Inflammatory macrophage treated with lipopolysaccharide for 4 hours (primary cell): ENCODE results near the gene MAU2.
A peak's percentile ranks its signal among the peaks of the same experiment; 100 is the strongest.

Experiments
- DNase-seq: peaks from one replicate; pipeline ENCODE4 v3.0.0-alpha.2; 2020

Gene MAU2

DNA sequence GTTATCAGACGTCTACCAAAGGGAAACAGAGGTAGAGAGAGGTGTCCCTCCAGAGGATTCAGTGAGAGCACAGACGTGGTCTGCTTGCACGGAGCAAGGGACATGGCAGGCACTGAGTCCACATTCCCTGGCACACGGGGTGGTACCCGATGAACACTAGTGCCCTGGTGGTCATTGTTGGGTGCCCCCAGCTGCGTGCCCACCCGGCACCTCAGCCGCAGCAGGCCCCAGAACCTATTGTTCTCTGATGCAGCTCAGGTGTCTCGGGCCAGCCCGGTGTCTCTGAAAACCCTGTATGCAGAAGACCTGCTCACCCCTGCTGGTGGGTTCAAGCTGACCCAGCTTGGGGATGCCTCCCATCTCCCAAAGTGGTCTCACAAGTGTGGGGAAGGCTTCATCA, 12.3 kb upstream of the MAU2 start:
- DNase-seq, result no peak

- DNase-seq, result no peak
Observed at GRCh38 chr19:19315444-19315843, 5.2 kb upstream of the MAU2 start.

DNA sequence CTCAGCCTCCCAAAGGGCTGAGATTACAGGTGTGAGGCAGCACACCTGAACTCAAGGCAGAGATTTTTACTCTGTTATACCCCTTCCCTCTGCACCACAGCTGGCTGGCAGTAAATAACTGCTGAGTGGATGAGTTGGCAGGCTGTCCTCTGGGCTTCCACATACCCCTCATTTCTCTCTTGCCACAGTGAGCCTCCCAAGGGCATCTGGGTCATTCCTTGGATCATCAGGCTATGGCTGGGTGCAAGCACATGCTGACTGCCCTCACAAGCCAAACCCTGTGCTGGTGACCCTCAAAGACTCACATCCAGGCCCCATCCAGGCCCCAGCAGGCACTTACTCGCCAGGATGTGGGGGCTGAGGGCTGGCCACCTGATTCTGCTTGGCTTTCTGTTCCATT, 4.5 kb upstream of the MAU2 start:
- DNase-seq, result no peak

GRCh38 chr19:19319732-19320360, 783 bp upstream of the MAU2 start:
- DNase-seq, result no peak

GRCh38 chr19:19321141-19321577, 530 bp downstream of the MAU2 start:
- peak; percentile 55 for DNase-seq

DNA sequence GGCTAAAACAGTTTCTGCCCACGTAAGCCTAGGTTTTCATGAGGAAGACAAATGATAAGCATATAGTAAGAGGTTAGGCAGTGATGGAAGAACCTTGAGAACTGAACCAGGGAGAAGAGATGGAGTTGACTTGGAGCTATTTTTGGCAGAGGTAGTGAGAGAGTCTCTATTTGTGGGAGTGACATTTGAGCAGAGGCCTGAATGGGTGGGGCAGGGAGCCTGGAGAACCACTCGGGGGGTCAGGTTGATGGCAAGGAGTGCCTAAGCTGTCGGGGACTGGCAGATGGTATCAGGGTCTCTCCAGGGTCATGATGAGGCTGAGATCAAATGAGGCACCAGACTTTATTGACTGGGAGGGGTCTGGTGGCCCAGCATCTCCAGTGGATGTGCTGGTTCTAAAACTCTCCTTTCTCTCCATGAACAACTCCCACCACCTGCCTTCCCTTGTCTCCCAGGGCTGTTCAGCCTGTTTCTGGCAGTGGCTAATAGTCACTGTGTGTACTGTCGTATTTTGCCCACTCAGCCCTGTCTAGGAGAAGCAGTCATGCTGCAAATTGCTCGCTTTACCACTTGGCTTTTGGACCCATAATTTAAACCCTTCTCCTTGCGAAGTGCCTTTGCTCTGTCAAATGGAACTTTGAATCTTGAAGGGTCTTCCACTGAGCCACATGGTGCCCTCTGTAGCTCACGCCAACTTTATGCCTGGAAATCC, 3.6 kb downstream of the MAU2 start:
- no peak for DNase-seq

DNA sequence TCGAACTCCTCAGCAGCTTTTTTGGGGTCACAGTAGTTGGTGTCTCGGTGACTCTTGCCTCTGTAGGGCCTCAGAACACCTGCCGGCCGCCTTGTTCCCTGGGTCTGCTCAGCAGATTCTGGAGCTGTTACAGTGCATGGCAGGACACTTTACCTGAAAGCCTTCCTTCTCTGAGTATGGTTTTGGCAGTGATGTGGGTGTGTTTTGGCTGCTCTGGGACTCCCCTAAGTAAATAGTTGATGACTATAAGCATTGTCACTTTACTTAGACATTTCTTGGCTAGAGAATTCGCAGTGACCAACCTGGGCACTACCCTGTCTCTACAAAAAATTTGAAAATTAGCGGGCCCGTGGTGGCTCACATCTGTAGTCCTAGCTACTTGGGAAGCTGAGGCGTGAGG, 7.0 kb downstream of the MAU2 start:
- no peak for DNase-seq

GRCh38 chr19:19329126-19329525, 8.5 kb downstream of the MAU2 start:
- peak; percentile 83 for DNase-seq

DNA sequence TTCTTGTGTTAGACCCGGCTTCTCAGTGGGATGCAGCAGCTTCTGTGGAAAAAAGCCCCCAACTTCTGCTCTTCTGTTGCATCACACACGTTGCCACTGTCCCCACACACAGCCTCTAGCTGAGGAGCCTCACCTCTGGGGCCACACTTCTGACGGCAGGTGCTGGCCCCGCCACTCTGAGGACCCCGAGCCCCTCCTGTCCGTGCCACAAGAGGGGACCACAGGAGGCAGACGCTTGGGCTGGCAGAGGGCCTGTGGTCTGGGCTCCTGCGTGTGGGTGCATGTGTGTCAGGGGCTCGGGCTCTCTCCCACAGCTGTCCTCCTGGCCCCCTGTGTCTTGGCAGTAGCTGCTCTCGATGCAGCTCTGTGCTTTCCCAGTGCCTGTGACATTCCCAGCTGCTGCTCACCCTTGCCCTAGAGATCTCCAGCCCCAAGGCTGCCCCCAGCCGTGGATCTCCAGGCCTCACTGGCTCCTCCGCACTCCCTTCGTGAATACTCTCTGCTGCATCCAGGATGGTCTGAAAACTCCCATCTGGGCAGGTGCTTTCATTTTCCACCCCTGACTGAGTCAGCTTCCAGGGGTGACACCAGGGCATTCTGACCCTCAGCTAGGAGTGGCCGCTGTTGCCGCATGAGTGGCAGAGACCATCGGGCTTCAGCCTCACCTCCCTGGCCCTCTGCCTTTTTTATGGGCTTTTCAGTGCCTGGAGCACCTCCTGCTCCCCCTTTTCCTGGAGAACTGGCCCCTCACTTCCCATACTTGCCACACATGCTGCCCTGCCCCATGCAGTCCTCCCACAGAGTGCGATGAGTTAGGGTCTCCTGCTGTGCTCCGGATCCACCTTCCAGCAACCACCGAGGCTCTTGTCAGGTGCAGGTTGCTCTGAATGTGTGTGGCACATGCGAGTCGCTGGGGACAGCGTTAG, 13.7 kb downstream of the MAU2 start:
- DNase-seq, result no peak

- no peak for DNase-seq
Observed at GRCh38 chr19:19334989-19335344, 14.3 kb downstream of the MAU2 start.

DNA sequence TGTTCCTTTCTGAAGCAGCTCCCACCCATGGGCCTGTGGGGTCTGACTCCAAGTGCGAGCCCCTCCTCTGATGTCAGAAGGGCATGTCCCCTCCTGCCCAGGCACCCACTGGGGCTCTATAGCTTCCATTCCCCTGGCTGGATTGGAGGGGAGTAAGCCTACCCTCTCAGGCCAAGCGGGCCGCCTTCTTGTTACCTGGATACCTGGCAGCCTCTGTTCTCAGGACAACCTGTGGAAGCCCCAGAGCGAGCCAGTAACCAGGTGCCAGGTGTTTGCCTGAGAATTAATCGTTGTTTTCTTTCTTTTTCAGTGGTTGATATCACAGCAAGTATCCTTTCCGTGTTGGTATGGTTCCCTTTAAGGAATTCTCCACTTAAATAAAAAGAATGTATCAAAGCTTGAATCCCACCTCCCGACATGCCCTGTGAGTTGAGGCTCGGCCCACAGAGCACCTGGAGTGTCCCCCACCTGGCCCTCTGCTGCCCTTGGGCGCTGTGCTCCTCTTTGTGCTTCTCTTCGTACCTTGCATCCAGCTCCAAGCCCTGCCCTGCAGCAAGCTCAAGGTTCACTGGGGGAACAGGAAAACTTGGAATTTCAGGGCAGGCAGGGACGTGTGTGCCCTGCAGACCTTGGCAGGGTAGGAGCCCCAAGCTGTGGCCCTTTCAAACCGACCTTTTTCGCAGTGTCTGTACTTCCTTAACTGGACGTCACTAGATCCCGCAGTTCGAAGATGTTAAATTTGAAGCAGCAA, 15.0 kb downstream of the MAU2 start:
- no peak for DNase-seq

DNA sequence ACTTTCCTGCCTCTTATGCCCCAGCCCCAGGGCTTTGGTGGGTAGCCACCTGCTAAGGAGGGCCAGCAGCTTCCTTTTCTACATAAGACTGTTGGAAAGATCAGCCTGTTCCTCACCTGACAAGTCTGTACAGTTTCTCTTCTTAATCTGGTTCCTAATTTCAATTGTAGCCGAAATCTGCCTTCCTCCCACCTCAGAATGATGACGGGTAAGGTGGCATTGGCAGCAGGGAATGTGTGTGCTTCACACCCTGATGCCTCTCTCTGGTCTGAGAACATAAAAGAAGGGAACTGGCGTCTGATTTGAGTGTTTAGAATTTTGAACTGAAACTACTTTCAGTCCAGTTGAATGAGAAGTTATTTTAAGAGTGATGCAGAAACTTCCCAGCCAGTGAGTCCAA, 16.0 kb downstream of the MAU2 start:
- no peak for DNase-seq

- no peak for DNase-seq
Observed at GRCh38 chr19:19337120-19337519, 16.5 kb downstream of the MAU2 start.

DNA sequence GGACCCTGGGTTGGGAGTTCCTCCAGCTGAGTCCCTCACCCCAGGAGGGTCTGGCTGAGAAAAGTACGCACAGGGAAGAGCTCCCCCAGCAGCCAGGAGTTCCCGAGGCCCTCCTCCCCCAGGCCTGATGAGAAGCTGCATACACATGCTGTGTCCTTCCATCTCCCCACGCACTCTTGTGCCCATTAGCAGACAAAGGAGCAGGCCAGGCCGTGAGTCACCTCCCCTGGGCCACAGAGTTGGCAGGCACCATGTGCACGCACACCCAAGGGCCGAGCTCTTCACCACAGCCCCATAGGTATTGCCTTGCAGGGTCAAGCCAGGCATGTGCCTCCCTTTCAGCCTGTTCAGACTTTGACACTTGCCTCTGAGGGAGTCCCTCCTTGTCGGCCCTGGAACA, 17.5 kb downstream of the MAU2 start:
- DNase-seq, result no peak

DNA sequence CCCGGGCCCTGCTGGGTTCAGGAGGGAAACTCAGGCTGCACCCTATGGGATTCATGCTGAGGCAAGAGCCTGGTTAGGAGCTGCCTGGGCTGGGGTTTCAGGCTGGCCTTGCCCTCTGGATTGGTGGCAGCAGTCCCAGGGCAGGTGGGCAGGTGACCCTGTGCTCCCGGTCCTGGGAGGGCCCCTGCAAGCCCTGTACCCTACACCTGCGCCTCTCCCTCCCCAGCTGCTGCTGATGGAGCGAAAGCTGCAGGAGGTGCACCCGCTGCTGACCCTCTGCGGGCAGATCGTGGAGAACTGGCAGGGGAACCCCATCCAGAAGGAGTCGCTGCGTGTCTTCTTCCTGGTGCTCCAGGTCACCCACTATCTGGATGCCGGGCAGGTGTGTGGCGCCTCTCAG, 20.4 kb downstream of the MAU2 start:
- no peak for DNase-seq

- no peak for DNase-seq
Observed at GRCh38 chr19:19342086-19343015, 21.7 kb downstream of the MAU2 start.

- DNase-seq, result no peak
Observed at GRCh38 chr19:19343016-19343362, 22.4 kb downstream of the MAU2 start.

DNA sequence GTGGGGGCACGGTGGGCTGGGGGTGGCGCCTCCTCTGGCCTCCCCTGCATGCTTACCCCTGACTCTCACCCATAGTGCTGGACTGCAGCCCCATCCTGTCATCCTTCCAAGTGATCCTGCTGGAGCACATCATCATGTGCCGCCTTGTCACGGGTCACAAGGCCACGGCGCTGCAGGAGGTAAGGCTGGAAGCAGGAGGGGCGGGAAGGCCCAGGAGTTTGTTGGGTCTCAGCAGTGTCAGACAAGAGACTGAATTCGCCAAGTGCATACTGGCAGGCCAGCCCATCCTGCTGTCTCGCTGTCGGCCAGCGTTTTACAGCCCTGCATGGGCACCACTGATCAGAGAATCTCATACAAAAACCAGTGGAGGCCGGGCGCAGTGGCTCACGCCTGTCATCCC, 23.1 kb downstream of the MAU2 start:
- DNase-seq, result no peak

DNA sequence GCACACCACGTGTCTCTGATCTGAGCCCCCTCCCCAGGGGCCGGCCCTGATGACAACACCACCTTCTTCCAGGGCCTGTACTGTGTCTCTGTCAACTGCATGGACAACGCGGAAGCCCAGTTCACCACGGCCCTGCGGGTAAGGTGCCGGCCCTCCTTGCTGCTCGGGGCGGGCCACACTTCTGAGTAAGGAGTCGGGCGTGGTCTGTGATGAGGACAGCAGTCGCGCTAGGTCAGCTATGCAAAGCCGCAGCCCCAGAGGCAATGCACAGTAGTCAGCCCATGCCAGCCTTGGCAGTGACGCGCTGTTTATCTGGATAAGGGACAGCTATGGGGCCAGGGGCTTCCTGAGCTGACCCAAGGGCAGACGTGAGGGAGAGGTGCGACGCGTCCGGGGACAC, 24.6 kb downstream of the MAU2 start:
- DNase-seq, result no peak

- no peak for DNase-seq
Observed at GRCh38 chr19:19345970-19346369, 25.3 kb downstream of the MAU2 start.

DNA sequence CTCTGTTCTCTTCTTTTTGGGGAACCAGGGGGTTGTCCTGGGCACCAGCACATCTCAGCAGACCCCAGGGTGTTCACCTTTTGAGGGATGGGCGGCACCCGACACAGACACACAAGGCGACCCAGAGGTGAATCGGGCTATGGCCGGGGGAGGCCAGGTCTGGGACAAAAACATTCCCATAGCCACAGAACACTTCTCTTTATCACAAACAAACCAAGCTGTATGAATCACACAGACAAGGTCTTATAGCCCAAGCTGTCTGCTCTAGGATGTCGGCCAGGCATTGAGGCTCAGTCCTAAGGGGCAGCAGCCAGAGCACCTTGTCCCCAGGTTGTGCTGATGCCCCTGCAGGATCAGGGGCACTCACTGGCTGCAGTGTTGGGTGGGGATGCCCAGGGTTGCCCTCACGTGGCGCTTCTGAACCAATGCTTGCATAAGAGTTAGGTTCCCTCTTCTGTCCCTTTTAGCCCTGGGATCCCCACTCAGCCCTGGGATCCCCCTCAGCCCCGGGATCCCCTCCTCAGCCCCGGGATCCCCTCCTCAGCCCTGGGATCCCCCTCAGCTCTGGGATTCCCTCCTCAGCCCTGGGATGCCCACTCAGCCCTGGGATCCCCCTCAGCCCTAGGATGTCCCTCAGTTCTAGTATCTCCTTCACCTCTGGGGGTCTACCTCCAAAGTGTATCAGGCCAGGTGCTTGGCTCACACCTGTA, 26.9 kb downstream of the MAU2 start:
- no peak for DNase-seq
